GM19328 (cell line): Measurements from ENCODE around the gene DHDH.
A peak's percentile ranks its signal among the peaks of the same experiment; 100 is the strongest.

Experiments used
- ATAC-seq: cut with Tn5 transposase; IDR thresholded peaks from one replicate; pipeline ENCODE4 v1.9.1; 2021; ENCODE audit warnings: mild to moderate bottlenecking, moderate library complexity; ENCODE audit not compliant: unreplicated experiment

DHDH gene

GRCh38 chr19:48990400-48990799, 56.9 kb downstream of the DHDH start:
- ATAC-seq: no peak

- no peak for ATAC-seq
Observed at GRCh38 chr19:48991011-48991609, 57.6 kb downstream of the DHDH start.

GRCh38 chr19:48991873-48992580, 58.5 kb downstream of the DHDH start:
- ATAC-seq: no peak

- ATAC-seq: no peak
Observed at GRCh38 chr19:48992581-48993174, 59.2 kb downstream of the DHDH start.

GRCh38 chr19:48993175-48994034, 59.9 kb downstream of the DHDH start, which contains the start of the genes GYS1 and RUVBL2:
Gene GYS1, minus strand, starts transcription at chr19:48993309. Its CDS starts 197 bp downstream, at chr19:48993112.
Gene RUVBL2, plus strand, starts transcription at chr19:48993887. Its CDS starts 25 bp downstream, at chr19:48993912.
- peak; percentile 91 for ATAC-seq

DNA sequence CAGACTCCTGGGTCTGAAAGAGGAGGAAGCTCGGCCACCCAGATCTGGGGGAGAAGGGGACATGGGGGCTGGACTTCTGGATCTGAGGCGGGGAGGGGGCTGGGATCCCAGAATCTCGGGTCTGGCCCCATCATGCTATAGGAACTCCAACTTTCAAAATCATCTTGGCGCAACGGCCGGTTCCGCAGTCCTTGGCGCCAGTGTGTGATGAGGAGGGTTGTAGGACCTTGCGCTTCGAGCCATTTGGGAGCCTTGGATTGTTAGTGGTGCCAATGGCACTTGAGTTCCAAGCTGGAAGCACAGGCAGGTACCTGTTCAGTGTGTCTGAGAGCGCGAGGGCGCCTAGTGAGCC, 60.5 kb downstream of the DHDH start:
- ATAC-seq: no peak
